HepG2 (cell line): ENCODE results near the gene QSOX1.

Experiments used
- CTCF ChIP-seq: sonication (generic); formaldehyde crosslinking; IDR thresholded peaks from 2 replicates; pipeline ENCODE4 v1.5.0; 2020; ENCODE audit warnings: mild to moderate bottlenecking, missing genetic modification reagents, moderate library complexity
- FOXA1 ChIP-seq, 2 experiments: fragments of 450-650 bp in 1 of 2; sonication (generic) in 1 of 2; formaldehyde crosslinking in 1 of 2; IDR thresholded peaks; 2 replicates each; pipeline versions ENCODE4 v1.4.0 to v1.6.1; 2016 to 2020; ENCODE audit warnings: missing genetic modification reagents in 1 of 2
- GLI4 ChIP-seq: sonication (generic); formaldehyde crosslinking; IDR thresholded peaks from 2 replicates; pipeline ENCODE4 v1.5.1; 2020; ENCODE audit warnings: missing genetic modification reagents, mild to moderate bottlenecking, moderate library complexity, borderline replicate concordance
- HINFP ChIP-seq: sonication (generic); formaldehyde crosslinking; IDR thresholded peaks from 2 replicates; pipeline ENCODE4 v1.4.0; 2020; ENCODE audit warnings: low read depth, mild to moderate bottlenecking, missing genetic modification reagents
- IRF2 ChIP-seq: IDR thresholded peaks from 2 replicates; pipeline ENCODE4 v1.6.1; 2018; ENCODE audit warnings: missing genetic modification reagents, missing compliant biosample characterization
- RFX5 ChIP-seq: IDR thresholded peaks from 2 replicates; pipeline ENCODE4 v1.6.1; 2011; ENCODE audit warnings: low read depth, low read length, improper control_type of control experiment
- TFDP2 ChIP-seq: sonication (generic); formaldehyde crosslinking; IDR thresholded peaks from 2 replicates; pipeline ENCODE4 v1.4.0; 2020; ENCODE audit warnings: missing genetic modification reagents
- THAP8 ChIP-seq: sonication (generic); formaldehyde crosslinking; IDR thresholded peaks from 2 replicates; pipeline ENCODE4 v1.5.1; 2020; ENCODE audit warnings: missing genetic modification reagents, mild to moderate bottlenecking, borderline replicate concordance
- TMF1 ChIP-seq: sonication (generic); formaldehyde crosslinking; IDR thresholded peaks from 2 replicates; pipeline ENCODE4 v1.8.1; 2022; ENCODE audit warnings: low read depth, missing genetic modification reagents
- UBTF ChIP-seq: sonication (generic); formaldehyde crosslinking; IDR thresholded peaks from 2 replicates; pipeline ENCODE4 v1.4.0; 2020; ENCODE audit warnings: mild to moderate bottlenecking, missing genetic modification reagents
- ZNF563 ChIP-seq: sonication (generic); formaldehyde crosslinking; IDR thresholded peaks from 2 replicates; pipeline ENCODE4 v1.8.0; 2022; ENCODE audit warnings: mild to moderate bottlenecking, moderate library complexity, missing genetic modification reagents
- ZNF567 ChIP-seq: sonication (generic); formaldehyde crosslinking; IDR thresholded peaks from 2 replicates; pipeline ENCODE4 v1.8.1; 2023; ENCODE audit warnings: mild to moderate bottlenecking, missing genetic modification reagents, borderline replicate concordance

- no peak for TF ChIP-seq UBTF (CRISPR knock-in tag)
- no peak for TF ChIP-seq GLI4 (CRISPR knock-in tag)
- no peak for TF ChIP-seq ZNF563 (CRISPR knock-in tag)
- no peak for TF ChIP-seq CTCF (CRISPR knock-in tag)
- TF ChIP-seq TFDP2, result no peak
- no peak for TF ChIP-seq THAP8
- no peak for TF ChIP-seq TMF1 (CRISPR knock-in tag)
- no peak for TF ChIP-seq RFX5
- TF ChIP-seq HINFP (CRISPR knock-in tag), result no peak
- no peak for TF ChIP-seq IRF2
- TF ChIP-seq FOXA1 (IDR thresholded peaks at IDR 0.05), result no peak
- no peak for TF ChIP-seq FOXA1 (CRISPR knock-in tag; IDR thresholded peaks at IDR 0.05)
- no peak for TF ChIP-seq ZNF567
Measured at GRCh38 chr1:180230791-180231505, 76.3 kb downstream of the QSOX1 start.
